Renal cortex interstitium (tissue), 15 donors: ENCODE results near the gene VAC14. TPM values are rescaled to one million over a fixed set of nuclear protein-coding genes. Genes with fewer than 3 reads are reported as not detected.
A peak's percentile ranks its signal among the peaks of the same experiment; 100 is the strongest.
"Not testable (repeated sequence)": the region's sequence is repeated elsewhere in the genome, so short reads cannot be mapped to it uniquely, and the experiment has no call there.

Experiments
- DNase-seq, 11 donors: peaks; one replicate each; pipeline ENCODE4 v3.0.0-alpha.2; 2013; ENCODE audit warnings: low read depth in 9 of 11, low spot score in 4 of 11; ENCODE audit errors: extremely low read depth in 1 of 11
- long read RNA-seq, 16 experiments: transcript quantifications; one replicate each; lab custom pipeline, GENCODE V29; 2026
- polyA plus RNA-seq, 3 donors: library from polyadenylated mRNA; unstranded; fragments of 120-200 nt; gene quantifications; one replicate each; pipeline ENCODE4 v1.2.1, GENCODE V29; 2013; ENCODE audit not compliant: insufficient read length in 3 of 3

Gene VAC14
- 10 to 100 TPM; 38.3 to 44.0 (median 44.0) TPM for polyA plus RNA-seq
- long read RNA-seq, donor 1, transcript VAC14-212 (1 exons, 3,609 nt): major isoform, 7 of 13 reads
- long read RNA-seq, donor 1, partial matches to known transcripts: 0 of 13 reads
- long read RNA-seq, donor 1, other reads (novel, unspliced or antisense): 0 of 13 reads
- long read RNA-seq, donor 2, transcript VAC14-212 (1 exons, 3,609 nt): major isoform, 6 of 16 reads
- long read RNA-seq, donor 2, partial matches to known transcripts: 5 of 16 reads
- long read RNA-seq, donor 2, other reads (novel, unspliced or antisense): 0 of 16 reads
- long read RNA-seq, donor 3, transcript VAC14-201 (19 exons, 3,099 nt): major isoform, 9 of 15 reads
- long read RNA-seq, donor 3, partial matches to known transcripts: 0 of 15 reads
- long read RNA-seq, donor 3, other reads (novel, unspliced or antisense): 0 of 15 reads
- long read RNA-seq, donor 4, transcript VAC14-212 (1 exons, 3,609 nt): major isoform, 7 of 8 reads
- long read RNA-seq, donor 4, partial matches to known transcripts: 0 of 8 reads
- long read RNA-seq, donor 4, other reads (novel, unspliced or antisense): 0 of 8 reads
- long read RNA-seq, donor 5: 0 reads
- long read RNA-seq, donor 6, transcript VAC14-212 (1 exons, 3,609 nt): major isoform, 12 of 20 reads
- long read RNA-seq, donor 6, partial matches to known transcripts: 0 of 20 reads
- long read RNA-seq, donor 6, other reads (novel, unspliced or antisense): 0 of 20 reads
- long read RNA-seq, donor 7, partial matches to known transcripts: 0 of 7 reads
- long read RNA-seq, donor 7, other reads (novel, unspliced or antisense): 0 of 7 reads
- long read RNA-seq, donor 8: 0 reads
- long read RNA-seq, donor 9, transcript VAC14-201 (19 exons, 3,099 nt): major isoform, 7 of 11 reads
- long read RNA-seq, donor 9, partial matches to known transcripts: 0 of 11 reads
- long read RNA-seq, donor 9, other reads (novel, unspliced or antisense): 0 of 11 reads
- long read RNA-seq, donor 10, partial matches to known transcripts: 0 of 9 reads
- long read RNA-seq, donor 10, other reads (novel, unspliced or antisense): 0 of 9 reads
- long read RNA-seq, donor 11, transcript VAC14-201 (19 exons, 3,099 nt): major isoform, 8 of 9 reads
- long read RNA-seq, donor 11, partial matches to known transcripts: 0 of 9 reads
- long read RNA-seq, donor 11, other reads (novel, unspliced or antisense): 0 of 9 reads
- long read RNA-seq, donor 12, transcript VAC14-212 (1 exons, 3,609 nt): major isoform, 5 of 9 reads
- long read RNA-seq, donor 12, partial matches to known transcripts: 0 of 9 reads
- long read RNA-seq, donor 12, other reads (novel, unspliced or antisense): 0 of 9 reads
- long read RNA-seq, donor 13: 0 reads
- long read RNA-seq, donor 14, transcript VAC14-201 (19 exons, 3,099 nt): major isoform, 5 of 7 reads
- long read RNA-seq, donor 14, partial matches to known transcripts: 0 of 7 reads
- long read RNA-seq, donor 14, other reads (novel, unspliced or antisense): 0 of 7 reads
- long read RNA-seq, donor 15, partial matches to known transcripts: 0 of 7 reads
- long read RNA-seq, donor 15, other reads (novel, unspliced or antisense): 0 of 7 reads
- long read RNA-seq, donor 16, transcript VAC14-212 (1 exons, 3,609 nt): major isoform, 15 of 35 reads
- long read RNA-seq, donor 16, transcript VAC14-201 (19 exons, 3,099 nt): minor isoform, 13 of 35 reads
- long read RNA-seq, donor 16, partial matches to known transcripts: 5 of 35 reads
- long read RNA-seq, donor 16, other reads (novel, unspliced or antisense): 0 of 35 reads

GRCh38 chr16:70800781-70801480, at the start of gene VAC14:
TSS of gene VAC14 (minus strand) at chr16:70801158. CDS start at chr16:70800900, 258 bp downstream.
- DNase-seq: peak; percentile 64 to 85 (median 83)

GRCh38 chr16:70823498-70824118, 22.6 kb upstream of the VAC14 start:
- not testable (repeated sequence) for DNase-seq

- not testable (repeated sequence) for DNase-seq
Measured at GRCh38 chr16:70822734-70823133, 21.8 kb upstream of the VAC14 start.

GRCh38 chr16:70818088-70818487, 17.1 kb upstream of the VAC14 start:
- not testable (repeated sequence) for DNase-seq

- no peak for DNase-seq
Measured at GRCh38 chr16:70809392-70810060, 8.6 kb upstream of the VAC14 start.

- no peak for DNase-seq
Measured at GRCh38 chr16:70808371-70808770, 7.4 kb upstream of the VAC14 start.

GRCh38 chr16:70805787-70806186, 4.8 kb upstream of the VAC14 start:
- DNase-seq: no peak

GRCh38 chr16:70805380-70805779, 4.4 kb upstream of the VAC14 start:
- DNase-seq: no peak

- DNase-seq: no peak
Measured at GRCh38 chr16:70804734-70805169, 3.8 kb upstream of the VAC14 start.

GRCh38 chr16:70804153-70804733, 3.3 kb upstream of the VAC14 start:
- no peak for DNase-seq

- DNase-seq: no peak
Measured at GRCh38 chr16:70803319-70803718, 2.4 kb upstream of the VAC14 start.

- DNase-seq: no peak
Measured at GRCh38 chr16:70801611-70802010, 653 bp upstream of the VAC14 start.

- no peak for DNase-seq
Measured at GRCh38 chr16:70800311-70800710, 647 bp downstream of the VAC14 start.

- DNase-seq: no peak
Measured at GRCh38 chr16:70796301-70796700, 4.7 kb downstream of the VAC14 start.

GRCh38 chr16:70795296-70795912, 5.6 kb downstream of the VAC14 start:
- DNase-seq: no peak
